ENCODE results near the gene LIPF.

DNA sequence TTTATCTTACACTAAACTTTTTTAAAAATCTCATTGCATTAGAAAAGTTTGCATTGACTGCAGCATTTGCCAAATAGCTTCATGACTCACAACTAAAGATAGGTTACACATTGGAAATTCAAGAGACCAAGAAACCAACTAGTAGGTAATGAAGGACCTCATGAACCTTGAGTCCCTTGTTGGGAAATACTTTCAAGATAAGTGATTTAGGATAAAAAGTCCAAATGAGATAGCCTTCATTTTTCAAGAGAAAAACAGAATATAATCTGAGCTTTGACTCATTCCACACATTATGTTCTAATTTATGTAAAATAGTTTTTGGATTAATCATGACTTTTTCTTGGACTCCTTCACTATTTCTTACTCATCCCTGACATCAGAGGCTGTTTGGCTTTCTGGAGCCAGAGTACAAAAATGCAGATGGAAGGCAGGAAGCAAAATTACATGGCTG is 13.1 kb upstream of the LIPF start:
- TF ChIP-seq POLR2A (IDR thresholded peaks at IDR 0.05; ENCODE audit: low read length) (no peak), GATA1 (IDR thresholded peaks at IDR 0.05; ENCODE audit: low read depth, low read length) (no peak)

Data from erythroblast (primary cell).